GM18499 (cell line): ENCODE data around the gene NPY4R.
"Not testable (repeated sequence)": the region's sequence is repeated elsewhere in the genome, so short reads cannot be mapped to it uniquely, and the experiment has no call there.

Experiments
- ATAC-seq: cut with Tn5 transposase; IDR thresholded peaks from one replicate; pipeline ENCODE4 v1.9.1; 2021; ENCODE audit warnings: moderate number of reproducible peaks; ENCODE audit not compliant: insufficient read depth, unreplicated experiment

The NPY4R gene

GRCh38 chr10:46459579-46459978, 6.2 kb downstream of the NPY4R start:
- not testable (repeated sequence) for ATAC-seq

GRCh38 chr10:46457071-46457470, 8.7 kb downstream of the NPY4R start:
- ATAC-seq: not testable (repeated sequence)

GRCh38 chr10:46455992-46456391, 9.8 kb downstream of the NPY4R start:
- not testable (repeated sequence) for ATAC-seq

DNA sequence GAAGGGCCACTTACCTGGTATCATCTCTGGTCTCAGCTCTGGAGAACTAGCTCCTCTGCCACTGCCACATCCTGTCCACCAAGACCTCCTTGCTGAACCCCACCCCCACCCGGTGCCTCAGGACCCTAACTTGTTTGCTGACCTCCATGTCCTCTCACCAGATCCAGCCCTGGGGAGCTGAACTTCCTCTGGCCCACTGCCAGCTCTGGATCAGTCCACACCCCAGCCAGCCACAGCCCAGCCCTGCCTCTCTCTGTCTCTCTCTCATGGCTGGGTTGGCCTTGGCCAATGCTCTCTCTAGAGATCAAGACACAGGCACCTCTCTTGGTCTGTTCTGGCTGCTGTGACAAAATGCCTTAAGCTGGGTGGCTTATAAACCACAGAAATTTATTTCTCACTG, 14.4 kb downstream of the NPY4R start:
- ATAC-seq: not testable (repeated sequence)

DNA sequence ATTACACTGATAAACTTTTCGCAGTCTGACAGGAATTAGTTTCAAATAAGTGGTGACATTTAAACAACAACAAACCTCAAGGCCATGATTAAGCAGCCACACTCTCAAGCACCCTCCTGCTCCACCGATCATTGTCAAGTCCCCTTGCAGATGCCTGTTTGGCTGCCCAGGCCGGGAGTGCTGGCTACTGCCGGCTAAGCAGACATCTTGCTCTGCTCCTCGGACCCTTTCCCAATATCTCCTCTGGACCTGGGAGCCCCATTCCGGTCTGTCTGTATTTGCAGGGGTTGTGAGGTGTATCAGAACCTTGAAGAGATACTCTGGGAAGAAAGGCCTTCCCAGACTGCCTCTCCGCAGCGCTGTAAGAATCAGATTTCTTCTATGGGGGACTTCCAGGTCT, 14.9 kb downstream of the NPY4R start:
- ATAC-seq: not testable (repeated sequence)

- ATAC-seq: not testable (repeated sequence)
Observed at GRCh38 chr10:46447439-46447838, 18.3 kb downstream of the NPY4R start.

DNA sequence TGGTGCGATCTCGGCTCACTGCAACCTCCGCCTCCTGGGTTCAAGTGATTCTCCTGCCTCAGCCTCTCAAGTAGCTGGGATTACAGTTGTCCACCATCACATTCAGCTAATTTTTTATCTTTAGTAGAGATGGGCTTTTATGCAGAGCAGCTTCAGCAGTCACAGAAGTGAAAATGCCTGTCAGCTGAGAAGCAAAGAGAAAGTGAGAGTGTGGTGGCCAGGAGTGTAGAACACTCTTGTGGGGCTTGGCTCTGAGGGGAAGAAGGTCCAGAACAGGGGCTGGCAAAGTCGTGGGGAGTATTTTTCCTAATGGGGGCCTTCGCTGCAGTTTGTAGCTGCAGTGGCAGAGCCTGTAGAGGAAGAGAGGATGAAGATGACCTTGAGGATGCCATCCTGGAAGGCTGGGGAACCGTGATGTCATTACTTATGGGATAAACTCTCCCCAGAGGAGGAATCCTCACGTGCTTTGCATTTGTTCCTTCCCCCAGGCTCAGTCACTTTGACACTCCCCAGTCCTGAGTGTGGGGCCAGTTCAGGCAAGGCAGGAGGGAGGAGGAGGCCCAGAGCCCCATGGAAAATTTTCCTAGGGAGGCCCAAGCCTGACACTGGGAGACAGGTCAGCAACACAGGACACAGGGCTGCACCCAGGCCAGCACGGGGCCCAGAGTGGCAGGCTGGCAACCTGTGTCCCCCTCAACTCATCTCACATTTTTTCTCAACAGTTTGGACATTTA, 20.2 kb downstream of the NPY4R start:
- ATAC-seq: not testable (repeated sequence)

DNA sequence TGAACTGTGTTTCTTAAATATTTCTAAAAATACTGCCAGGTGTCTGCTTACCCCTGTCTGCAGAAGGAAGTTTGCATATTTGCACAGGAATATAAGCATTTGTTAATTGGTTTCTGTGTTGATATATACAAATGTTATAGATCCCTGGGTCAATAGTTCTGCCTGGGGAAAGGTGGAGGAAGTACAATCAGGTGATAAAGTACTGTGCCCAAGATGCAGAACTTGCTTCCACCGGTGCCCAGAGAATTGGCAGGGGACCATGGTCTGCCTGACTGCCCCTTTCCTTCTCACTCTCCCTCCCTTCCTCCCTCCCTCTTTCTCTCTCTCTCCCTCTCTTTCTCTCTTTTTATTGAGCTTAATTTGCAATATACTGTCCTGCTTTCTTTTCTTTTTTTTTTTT, 22.3 kb downstream of the NPY4R start:
- ATAC-seq: not testable (repeated sequence)

- ATAC-seq: not testable (repeated sequence)
Observed at GRCh38 chr10:46442706-46443275, 23.0 kb downstream of the NPY4R start.

- ATAC-seq: not testable (repeated sequence)
Observed at GRCh38 chr10:46441837-46442278, 23.9 kb downstream of the NPY4R start.

DNA sequence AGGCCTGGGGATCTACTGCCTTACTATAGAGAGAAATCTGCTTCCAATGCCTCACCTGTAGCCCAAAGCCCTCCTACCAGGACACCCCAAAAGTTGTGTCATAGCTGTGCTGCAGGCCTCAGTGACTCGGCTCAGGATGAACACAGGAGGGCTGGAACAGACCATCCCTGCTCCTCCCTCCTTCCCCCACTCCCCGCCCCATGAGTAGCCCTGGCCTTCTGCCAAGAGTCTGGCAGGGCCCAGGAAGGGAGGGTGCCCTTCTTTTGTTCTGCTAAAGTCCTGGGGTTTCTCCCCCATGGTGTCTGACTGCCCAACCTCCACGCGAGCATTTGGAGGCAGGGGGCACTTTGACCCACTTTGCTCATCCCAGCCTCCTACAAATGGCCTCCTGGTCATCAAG, 24.8 kb downstream of the NPY4R start:
- ATAC-seq: not testable (repeated sequence)

DNA sequence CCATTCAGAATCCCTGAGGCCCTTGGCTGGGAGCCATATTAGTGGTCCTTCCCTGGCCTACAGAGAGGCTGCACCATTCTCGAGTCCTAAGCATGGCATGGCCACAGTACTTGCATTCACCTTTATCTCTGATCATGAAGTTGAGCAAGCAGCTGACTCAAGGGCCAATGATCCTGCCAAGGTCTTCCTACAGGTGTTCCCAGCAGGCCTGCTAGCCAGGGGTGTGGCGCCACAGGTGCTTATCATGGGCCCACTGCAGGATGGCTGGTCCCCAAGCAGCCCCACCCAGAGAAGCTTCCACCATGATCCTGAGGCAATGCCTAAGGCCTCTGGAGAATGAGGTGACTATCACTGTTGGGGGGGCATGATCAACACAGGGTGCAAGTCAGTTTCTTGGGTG, 42.2 kb downstream of the NPY4R start:
- not testable (repeated sequence) for ATAC-seq

GRCh38 chr10:46419570-46420379, 46.0 kb downstream of the NPY4R start:
- ATAC-seq: not testable (repeated sequence)

DNA sequence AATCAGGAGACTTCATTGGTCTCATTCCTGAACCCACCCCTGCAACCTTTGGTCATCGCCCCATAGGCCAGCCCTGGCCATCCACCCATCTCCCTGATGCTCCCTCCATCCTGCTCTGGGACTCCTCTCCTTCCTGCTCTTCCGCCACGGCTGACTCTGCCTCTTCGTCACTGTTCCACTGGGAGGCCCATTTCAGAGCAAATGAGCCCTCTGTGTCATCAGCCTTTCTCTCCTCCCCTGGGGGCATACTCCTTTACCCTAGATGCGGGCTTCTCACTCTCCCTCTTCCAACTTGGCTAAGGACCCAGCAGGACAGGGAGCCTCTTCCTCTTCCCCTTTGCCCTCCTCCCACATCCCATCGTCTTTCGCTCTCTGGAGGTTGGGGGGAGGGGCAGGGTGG, 47.5 kb downstream of the NPY4R start:
- not testable (repeated sequence) for ATAC-seq

GRCh38 chr10:46415291-46415690, 50.5 kb downstream of the NPY4R start:
- ATAC-seq: not testable (repeated sequence)

- not testable (repeated sequence) for ATAC-seq
Observed at GRCh38 chr10:46412665-46413064, 53.1 kb downstream of the NPY4R start.

DNA sequence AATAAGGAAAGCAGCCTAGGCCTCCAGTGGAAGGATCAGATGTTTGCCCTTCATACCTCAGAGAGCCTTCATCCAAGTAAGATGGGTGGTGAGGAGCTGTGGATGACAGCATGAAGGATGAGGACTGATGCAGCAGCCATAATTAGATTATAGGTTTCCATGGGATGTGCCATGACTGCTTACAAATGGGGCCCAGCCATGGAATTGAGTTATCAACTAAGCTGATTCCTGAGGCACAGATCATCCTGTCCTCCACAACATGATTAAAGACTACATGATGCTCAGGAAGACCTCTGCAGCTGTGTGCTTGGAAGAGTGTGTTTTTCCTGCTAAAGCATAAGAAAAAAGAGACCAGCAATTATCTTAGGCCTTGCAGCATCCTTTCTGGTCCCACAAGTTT, 54.6 kb downstream of the NPY4R start:
- ATAC-seq: not testable (repeated sequence)
